ENCODE measurements around the gene PRIM1. TPM values are rescaled to one million over a fixed set of nuclear protein-coding genes. Genes with fewer than 3 reads are reported as not detected.

Gene PRIM1
- total and polyA plus RNA-seq, 2 of the 8 experiments (the other 6 are each of a cell fraction or from before 2014, with no cell fraction given), result 52.4 to 61.9 TPM

DNA sequence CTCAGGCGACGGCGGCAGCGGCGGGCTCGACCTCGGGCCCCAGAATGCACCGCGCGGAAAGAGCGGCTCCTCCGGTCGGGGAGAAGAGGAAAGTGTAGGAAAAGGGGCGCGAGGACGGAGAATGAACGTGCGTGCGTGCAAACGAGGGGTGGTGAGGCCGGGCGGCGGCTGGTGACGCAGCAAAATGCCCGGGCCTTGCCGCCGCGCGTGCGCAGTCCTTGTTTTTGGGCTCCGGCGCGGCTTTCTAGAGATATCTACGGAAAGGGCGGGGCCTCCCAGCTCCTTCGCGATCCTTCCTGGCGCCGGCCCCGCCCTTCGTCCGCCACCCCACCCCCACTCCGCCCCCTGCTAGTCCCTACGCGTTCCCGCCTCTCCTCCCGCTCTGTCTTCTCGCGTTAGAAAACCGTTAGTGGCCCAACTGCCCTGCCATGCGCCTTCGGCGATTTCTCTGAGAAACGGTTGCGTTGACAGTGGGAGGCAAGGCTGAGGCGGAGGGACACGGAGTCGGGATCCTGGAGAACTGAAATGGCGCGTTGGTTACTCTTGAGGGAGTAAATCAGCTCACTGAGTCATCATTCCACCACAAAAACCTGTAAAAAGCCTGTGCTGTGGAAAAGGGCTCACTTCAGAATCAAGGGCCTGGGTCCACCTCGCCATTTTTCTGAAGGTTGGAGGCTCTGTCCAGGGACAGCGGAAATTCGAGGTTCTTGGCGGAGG is 63.8 kb downstream of the PRIM1 start, which contains the start of gene PTGES3 (continued):
- TF ChIP-seq CTBP2 (IDR thresholded peaks at IDR 0.05; ENCODE audit: borderline replicate concordance, insufficient read depth, insufficient read length, low read length) (no peak), BACH1 (IDR thresholded peaks at IDR 0.05; ENCODE audit: low read length) (peak; percentile 80), SIN3A (conservative IDR thresholded peaks at IDR 0.05 in 1 of 2, IDR thresholded peaks at IDR 0.05 in 1 of 2; ENCODE audit: low read depth in 1 of 2, low read length in 2 of 2) (peak in 1 of 2 experiments; percentile 55; a peak in 2 of 4 replicates), CBX8 (IDR thresholded peaks at IDR 0.05; ENCODE audit: borderline replicate concordance, low read depth, low read length) (no peak), EGR1 (IDR thresholded peaks at IDR 0.05; ENCODE audit: borderline replicate concordance, low read depth, low read length) (0 out of 2 replicates have a peak, but pooled peaks have one; percentile 29), KDM5A (IDR thresholded peaks at IDR 0.05; ENCODE audit: low read length) (0 out of 2 replicates have a peak, but pooled peaks have one; percentile 0), SIRT6 (IDR thresholded peaks at IDR 0.05; ENCODE audit: low read length) (no peak), CHD1 (IDR thresholded peaks at IDR 0.05; ENCODE audit: low read depth, low read length) (no peak), KDM4A (IDR thresholded peaks at IDR 0.05; ENCODE audit: low read depth, low read length, severe bottlenecking) (peak; percentile 40)
- TF ChIP-seq, protein P1, sequence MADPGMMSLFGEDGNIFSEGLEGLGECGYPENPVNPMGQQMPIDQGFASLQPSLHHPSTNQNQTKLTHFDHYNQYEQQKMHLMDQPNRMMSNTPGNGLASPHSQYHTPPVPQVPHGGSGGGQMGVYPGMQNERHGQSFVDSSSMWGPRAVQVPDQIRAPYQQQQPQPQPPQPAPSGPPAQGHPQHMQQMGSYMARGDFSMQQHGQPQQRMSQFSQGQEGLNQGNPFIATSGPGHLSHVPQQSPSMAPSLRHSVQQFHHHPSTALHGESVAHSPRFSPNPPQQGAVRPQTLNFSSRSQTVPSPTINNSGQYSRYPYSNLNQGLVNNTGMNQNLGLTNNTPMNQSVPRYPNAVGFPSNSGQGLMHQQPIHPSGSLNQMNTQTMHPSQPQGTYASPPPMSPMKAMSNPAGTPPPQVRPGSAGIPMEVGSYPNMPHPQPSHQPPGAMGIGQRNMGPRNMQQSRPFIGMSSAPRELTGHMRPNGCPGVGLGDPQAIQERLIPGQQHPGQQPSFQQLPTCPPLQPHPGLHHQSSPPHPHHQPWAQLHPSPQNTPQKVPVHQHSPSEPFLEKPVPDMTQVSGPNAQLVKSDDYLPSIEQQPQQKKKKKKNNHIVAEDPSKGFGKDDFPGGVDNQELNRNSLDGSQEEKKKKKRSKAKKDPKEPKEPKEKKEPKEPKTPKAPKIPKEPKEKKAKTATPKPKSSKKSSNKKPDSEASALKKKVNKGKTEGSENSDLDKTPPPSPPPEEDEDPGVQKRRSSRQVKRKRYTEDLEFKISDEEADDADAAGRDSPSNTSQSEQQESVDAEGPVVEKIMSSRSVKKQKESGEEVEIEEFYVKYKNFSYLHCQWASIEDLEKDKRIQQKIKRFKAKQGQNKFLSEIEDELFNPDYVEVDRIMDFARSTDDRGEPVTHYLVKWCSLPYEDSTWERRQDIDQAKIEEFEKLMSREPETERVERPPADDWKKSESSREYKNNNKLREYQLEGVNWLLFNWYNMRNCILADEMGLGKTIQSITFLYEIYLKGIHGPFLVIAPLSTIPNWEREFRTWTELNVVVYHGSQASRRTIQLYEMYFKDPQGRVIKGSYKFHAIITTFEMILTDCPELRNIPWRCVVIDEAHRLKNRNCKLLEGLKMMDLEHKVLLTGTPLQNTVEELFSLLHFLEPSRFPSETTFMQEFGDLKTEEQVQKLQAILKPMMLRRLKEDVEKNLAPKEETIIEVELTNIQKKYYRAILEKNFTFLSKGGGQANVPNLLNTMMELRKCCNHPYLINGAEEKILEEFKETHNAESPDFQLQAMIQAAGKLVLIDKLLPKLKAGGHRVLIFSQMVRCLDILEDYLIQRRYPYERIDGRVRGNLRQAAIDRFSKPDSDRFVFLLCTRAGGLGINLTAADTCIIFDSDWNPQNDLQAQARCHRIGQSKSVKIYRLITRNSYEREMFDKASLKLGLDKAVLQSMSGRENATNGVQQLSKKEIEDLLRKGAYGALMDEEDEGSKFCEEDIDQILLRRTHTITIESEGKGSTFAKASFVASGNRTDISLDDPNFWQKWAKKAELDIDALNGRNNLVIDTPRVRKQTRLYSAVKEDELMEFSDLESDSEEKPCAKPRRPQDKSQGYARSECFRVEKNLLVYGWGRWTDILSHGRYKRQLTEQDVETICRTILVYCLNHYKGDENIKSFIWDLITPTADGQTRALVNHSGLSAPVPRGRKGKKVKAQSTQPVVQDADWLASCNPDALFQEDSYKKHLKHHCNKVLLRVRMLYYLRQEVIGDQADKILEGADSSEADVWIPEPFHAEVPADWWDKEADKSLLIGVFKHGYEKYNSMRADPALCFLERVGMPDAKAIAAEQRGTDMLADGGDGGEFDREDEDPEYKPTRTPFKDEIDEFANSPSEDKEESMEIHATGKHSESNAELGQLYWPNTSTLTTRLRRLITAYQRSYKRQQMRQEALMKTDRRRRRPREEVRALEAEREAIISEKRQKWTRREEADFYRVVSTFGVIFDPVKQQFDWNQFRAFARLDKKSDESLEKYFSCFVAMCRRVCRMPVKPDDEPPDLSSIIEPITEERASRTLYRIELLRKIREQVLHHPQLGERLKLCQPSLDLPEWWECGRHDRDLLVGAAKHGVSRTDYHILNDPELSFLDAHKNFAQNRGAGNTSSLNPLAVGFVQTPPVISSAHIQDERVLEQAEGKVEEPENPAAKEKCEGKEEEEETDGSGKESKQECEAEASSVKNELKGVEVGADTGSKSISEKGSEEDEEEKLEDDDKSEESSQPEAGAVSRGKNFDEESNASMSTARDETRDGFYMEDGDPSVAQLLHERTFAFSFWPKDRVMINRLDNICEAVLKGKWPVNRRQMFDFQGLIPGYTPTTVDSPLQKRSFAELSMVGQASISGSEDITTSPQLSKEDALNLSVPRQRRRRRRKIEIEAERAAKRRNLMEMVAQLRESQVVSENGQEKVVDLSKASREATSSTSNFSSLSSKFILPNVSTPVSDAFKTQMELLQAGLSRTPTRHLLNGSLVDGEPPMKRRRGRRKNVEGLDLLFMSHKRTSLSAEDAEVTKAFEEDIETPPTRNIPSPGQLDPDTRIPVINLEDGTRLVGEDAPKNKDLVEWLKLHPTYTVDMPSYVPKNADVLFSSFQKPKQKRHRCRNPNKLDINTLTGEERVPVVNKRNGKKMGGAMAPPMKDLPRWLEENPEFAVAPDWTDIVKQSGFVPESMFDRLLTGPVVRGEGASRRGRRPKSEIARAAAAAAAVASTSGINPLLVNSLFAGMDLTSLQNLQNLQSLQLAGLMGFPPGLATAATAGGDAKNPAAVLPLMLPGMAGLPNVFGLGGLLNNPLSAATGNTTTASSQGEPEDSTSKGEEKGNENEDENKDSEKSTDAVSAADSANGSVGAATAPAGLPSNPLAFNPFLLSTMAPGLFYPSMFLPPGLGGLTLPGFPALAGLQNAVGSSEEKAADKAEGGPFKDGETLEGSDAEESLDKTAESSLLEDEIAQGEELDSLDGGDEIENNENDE (IDR thresholded peaks at IDR 0.05; ENCODE audit: insufficient replicate concordance, low read length), result no peak
